ENCODE measurements around the gene EDAR.

The EDAR gene

DNA sequence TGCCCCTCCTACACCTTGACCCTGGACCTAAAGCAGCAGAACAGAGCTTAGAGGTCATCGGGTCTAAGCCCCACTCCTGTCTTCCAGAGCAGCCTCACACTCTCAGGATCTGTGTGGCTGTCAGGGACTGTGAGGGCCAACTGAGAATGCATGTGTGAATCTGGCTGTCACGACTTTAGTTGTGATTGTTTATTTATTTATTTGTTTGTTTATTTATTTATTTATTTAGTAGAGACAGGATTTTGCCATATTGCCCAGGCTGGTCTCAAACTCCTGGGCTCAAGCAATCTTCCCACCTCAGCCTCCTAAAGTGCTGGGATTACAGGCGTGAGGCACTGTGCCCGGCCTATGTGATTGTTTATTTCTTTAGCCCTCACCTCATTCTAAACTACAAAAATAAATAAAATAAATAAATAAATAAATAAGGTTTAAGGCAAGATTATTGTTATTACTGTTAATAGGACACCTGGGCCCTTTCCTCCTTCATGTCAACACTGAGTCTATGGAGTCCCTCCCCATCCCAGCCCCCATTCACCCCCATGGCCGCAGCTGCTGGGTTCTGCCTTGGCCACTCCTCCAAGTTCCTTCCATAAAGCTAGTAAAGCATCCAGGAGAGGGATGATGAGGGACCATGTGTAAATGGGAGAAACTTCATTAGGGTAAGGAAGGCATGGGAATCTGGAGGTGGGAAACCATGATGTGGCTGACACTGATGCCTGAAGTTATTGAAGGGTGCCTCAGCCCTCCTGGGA lies 39.9 kb upstream of the EDAR start:
- TF ChIP-seq GABPA (IDR thresholded peaks at IDR 0.05; ENCODE audit: low read depth) (no peak), SPI1 (IDR thresholded peaks at IDR 0.05; ENCODE audit: borderline replicate concordance, low read depth) (no peak), CTCF (IDR thresholded peaks at IDR 0.05; ENCODE audit: insufficient read depth, low read length) (no peak), POLR2AphosphoS5 (IDR thresholded peaks at IDR 0.05; ENCODE audit: low read depth) (no peak), REST (IDR thresholded peaks at IDR 0.05; ENCODE audit: insufficient replicate concordance, low read depth) (no peak)
- DNase-seq (ENCODE audit: low read depth in 1 of 2, low spot score in 1 of 2): no peak
- Histone ChIP-seq H3K27me3 (ENCODE audit: insufficient read depth, poor library complexity, severe bottlenecking) (no peaks in the 10 kb centered on the region), H3K27ac (replicated peaks) (no peak overlapping the region), H3K4me3 (replicated peaks; ENCODE audit: insufficient read depth, low read length) (no peak overlapping the region)

- Histone ChIP-seq H3K27me3 (ENCODE audit: insufficient read depth, poor library complexity, severe bottlenecking) (no peaks in the 10 kb centered on the region), H3K4me3 (replicated peaks; ENCODE audit: insufficient read depth, low read length) (no peak overlapping the region), H3K27ac (replicated peaks) (no peak overlapping the region)
- TF ChIP-seq CTCF (IDR thresholded peaks at IDR 0.05; ENCODE audit: insufficient read depth, low read length) (no peak), REST (IDR thresholded peaks at IDR 0.05; ENCODE audit: insufficient replicate concordance, low read depth) (no peak), SPI1 (IDR thresholded peaks at IDR 0.05; ENCODE audit: borderline replicate concordance, low read depth) (no peak), GABPA (IDR thresholded peaks at IDR 0.05; ENCODE audit: low read depth) (no peak), POLR2AphosphoS5 (IDR thresholded peaks at IDR 0.05; ENCODE audit: low read depth) (no peak)
- DNase-seq (ENCODE audit: low read depth in 1 of 2, low spot score in 1 of 2): peak in 1 of 2 experiments; percentile 14
These were observed 39.3 kb upstream of the EDAR start for GRCh38 chr2:109028277-109028676.

DNA sequence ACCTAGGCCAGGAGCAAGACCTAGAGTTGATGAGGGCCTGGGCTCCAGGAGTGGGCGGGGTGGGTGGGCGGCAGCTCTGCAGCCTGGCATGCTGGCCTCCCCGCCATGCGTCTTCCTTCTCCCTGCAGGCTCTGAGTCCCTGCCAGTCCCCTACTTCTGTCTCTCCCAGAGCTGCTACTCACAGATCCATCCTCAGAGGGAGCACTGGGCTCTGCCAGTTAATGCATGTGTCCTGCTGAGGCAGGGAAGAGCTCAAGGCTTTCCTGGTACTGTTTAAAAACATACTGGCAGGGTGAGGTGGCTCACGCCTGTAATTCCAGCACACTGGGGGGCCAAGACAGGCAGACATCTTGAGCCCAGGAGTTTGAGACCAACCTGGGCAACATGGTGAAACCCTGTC lies 38.7 kb upstream of the EDAR start:
- no peak for DNase-seq (ENCODE audit: low read depth in 1 of 2, low spot score in 1 of 2)
- no peak overlapping the region for H3K27ac ChIP-seq (replicated peaks)
- H3K27me3 ChIP-seq (ENCODE audit: insufficient read depth, poor library complexity, severe bottlenecking): no peaks in the 10 kb centered on the region
- TF ChIP-seq POLR2AphosphoS5 (IDR thresholded peaks at IDR 0.05; ENCODE audit: low read depth) (no peak), REST (IDR thresholded peaks at IDR 0.05; ENCODE audit: insufficient replicate concordance, low read depth) (no peak), SPI1 (IDR thresholded peaks at IDR 0.05; ENCODE audit: borderline replicate concordance, low read depth) (no peak), CTCF (IDR thresholded peaks at IDR 0.05; ENCODE audit: insufficient read depth, low read length) (no peak), GABPA (IDR thresholded peaks at IDR 0.05; ENCODE audit: low read depth) (no peak)
- H3K4me3 ChIP-seq (replicated peaks; ENCODE audit: insufficient read depth, low read length): no peak overlapping the region
